NK-92 (cell line): ENCODE measurements around the gene FARP1.

Experiments used
- DNase-seq: peaks from one replicate; lab custom pipeline; 2025; ENCODE audit not compliant: unreplicated experiment; lab: John Stamatoyannopoulos, UW

Gene FARP1

DNA sequence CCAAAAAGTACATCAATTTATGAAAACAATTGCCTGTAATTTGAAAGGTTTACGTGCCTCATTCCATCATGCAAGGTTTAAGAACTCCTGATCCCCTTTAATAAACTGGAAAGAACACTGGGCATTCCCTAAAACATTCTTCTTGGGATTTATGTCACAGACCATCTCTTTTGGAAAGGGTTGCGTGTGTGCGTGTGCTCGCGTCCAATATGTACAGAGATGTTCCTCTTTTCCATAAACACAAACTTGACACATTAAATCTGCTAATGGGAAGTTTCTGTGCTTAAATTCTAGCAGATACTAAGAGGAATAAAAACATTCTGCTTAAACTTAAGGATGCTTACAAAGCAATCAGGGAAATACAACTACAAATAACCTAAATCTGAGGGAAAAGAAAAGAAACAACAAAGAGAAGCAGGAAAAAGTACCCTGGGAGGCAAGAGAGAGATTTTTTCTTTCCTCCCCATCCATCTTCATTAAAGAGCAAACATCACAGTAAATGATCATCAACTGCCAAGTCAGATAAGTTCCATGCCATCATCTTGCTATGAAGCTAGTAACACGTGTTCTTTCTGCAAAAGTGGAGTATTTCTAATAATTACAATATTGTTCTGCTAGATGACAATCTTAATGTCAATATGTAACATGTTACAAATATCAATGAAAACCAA, 350.3 kb downstream of the FARP1 start:
- no peak for DNase-seq

DNA sequence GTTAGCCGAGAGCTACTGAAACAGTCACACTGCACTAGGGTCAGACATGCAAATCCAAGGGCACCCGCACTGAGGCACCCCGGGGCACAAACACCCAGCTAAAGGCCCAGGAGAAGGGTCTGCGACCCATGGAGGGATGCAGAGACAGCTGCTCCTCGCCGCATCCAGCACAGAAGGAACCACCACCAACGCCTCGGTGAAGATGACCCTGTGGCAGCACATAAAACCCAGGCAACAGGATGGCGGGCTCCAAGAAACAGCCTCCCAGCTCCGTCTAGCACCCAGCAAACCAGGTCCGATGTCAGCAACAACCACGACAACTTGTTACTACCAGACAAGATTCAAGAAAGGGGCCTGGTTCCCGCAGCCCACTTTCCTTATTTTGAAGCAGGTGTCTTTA, 351.9 kb downstream of the FARP1 start:
- no peak for DNase-seq

DNA sequence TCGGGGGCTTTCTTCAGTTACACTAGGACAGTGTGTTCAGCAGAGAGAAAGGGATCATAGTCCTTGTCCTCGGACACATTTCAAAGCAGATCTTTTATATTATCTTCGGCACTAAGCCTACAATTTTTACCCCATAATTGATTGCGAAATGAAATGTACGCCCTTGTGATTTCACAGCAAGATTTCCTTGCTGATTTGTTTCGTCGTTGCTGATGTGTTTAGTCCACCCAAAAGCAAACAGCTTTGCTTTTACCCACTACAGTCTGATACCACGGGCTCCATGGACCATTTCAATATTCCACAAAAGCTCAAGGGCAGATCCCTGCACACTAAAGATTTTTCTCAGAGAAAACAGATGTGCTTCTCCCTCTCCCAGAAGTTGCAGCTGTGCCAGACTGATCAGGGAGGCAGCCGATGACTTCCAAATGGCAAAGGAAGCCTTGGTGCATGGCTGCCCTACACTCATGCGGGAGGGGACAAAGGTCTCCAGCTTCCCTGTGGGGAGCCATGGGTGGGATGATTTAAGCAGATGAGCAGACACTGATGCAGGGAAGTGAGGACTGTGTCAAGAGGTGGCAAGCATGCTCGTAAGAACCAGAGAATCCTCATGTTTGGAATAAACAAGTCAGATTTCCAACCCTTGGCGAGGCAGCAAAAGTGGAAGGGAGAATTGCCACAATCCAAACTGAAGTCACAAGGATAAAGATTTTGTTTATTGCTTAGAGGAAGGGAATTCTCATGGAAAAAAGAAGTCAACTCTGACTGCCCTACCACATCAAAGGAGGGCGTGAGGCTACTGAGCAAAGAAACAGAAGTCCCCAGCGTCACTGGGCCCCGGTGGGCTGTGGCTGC, 353.0 kb downstream of the FARP1 start:
- peak; percentile 15 for DNase-seq

DNA sequence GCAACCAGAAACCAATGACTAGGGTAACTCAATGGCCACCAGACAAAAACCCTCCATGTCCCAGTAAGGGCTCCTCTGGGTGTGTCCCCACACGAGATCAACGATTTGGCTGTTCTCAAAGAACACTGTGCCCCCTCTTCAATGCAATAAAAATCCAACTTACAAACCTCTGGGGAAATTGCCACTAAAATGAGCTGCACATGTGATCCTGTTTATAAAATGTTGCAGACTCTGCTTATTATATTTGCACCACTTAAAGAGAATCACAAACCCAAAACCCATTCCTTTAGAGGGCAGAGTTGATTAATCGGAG, 353.5 kb downstream of the FARP1 start:
- no peak for DNase-seq

DNA sequence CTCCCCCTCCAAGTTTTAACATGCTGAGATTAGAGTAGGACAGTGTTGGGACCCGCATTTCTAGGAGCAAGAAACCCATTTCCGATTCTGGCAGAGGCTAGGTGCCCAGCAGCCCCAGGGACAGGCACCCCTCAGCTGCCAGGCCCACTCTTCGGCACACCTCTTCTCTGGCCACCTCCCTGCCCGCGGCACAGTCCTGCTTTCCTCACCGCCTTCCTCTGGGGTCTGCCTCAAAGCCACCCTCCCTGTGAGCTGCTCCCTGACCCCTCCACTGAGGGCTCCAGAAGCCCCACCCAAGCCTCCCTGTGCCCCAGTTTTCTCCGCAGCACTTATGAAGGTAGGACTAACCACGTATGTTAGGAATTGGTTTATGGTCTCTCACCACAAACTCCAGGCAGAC, 354.1 kb downstream of the FARP1 start:
- DNase-seq: no peak

DNA sequence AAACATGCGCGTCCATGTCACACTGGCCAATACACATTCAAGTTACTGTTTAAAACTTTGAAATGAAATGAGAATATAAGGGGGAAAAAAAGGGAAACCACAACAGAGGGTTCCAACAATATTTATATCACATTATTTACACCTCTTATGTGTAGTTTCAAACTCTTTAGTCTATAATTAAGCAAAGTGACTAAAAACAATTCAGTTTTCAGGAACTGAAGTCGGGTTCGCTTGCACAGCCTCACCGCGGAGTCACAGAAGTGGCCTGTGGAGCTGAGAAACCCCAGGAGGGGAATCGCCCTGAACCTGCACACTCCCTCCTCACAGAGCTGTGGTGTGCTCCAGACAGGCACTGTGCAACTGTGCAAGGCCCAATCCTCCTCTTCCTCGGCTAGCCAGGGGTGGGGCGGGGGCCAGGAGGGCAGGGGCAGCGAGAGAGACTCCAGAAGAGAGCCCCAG, 358.1 kb downstream of the FARP1 start:
- no peak for DNase-seq

DNA sequence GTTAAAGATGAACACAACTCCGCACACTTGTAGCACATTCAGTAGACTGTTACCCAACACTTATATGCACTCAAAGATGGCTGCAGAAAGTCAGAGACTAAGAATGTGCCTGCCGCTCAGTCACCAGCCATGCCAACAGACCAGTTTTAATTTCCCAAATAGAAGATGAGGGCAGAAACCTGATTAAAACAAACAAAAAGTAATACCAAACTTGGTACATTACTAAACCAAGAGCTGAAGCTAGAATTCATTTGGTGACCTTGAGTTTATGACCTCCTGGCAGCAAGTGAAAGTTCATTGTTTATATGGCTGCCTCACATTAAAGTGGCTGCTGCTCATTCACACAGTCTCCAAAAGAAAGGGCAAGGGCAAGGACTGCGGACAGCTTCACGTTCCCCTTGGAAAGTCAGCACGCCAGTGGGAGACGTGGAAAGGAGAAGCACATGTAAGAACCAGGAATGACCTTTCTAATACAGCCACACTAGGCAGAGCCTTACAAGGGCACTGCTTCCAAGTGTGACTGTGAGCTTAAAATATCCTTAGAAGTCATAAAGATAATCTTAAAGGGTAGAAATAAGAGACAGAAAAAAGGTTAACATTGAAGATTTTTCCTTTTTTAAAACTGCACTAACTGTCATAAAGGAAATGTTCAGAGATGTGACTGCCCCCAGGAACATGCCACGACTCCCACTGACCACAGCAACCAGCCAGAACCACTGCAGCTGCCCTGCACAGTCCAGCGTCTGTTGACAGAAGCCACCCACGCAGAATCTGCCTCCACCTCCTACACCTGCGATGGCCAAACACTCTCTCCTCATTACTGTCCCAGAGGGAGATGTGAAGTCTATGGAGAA, 360.5 kb downstream of the FARP1 start:
- no peak for DNase-seq

DNA sequence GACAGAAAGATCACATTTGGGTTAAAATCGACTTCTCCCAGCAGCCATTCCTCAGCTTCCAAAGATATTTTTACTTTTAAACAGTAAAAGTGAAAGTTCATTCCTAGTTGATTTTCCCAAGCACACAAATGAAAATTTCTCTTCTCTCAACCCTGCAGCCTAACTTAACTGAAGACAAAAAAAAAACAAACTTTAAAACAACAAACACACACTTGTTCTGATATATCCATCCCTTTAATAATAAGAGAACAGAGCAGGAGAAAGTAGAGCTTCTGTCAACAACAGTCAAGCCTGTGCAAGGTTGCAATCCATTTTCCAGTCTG, 361.1 kb downstream of the FARP1 start:
- DNase-seq: no peak

DNA sequence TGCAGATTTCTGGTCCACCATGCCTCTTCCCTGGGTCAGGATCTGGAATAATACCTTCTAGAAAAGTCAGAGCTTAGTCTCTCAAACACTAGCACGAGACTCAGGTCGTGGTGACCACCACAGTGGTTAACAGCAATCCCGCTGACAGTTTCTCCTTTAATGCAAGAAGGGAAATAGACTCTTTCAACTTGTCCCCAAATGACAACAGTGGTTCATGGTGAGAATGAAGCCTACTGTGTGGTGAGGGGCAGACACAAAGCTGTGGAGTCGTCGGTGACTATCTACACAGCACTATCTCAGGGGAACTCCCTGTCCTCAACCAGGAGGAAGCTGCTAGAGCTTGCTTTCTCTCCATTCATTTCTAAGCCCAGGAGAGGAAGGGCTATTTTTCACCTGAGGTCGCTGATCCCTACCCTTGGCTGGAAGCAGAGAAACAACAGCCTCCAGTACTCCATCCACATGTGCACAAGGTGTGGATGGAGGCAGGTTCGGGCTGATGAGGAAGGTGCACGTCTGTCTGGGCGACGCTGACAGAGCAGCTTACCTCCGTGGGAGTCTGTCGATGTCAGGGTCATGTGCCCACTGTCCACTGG, 361.6 kb downstream of the FARP1 start:
- no peak for DNase-seq
